DND-41 (cell line): ENCODE data around the gene TTC38.

Experiments
- ATAC-seq: fragments of 200-7000 bp; cut with Tn5 transposase; 3 replicates; pipeline ENCODE4 v1.9.1; 2021; ENCODE audit warnings: low read depth; ENCODE audit not compliant: insufficient read depth
- DNase-seq: peaks from one replicate; pipeline ENCODE4 v3.0.0-alpha.2; 2020
- H2AFZ ChIP-seq: 2 replicates; pipeline ENCODE4 v1.6.0; 2012; ENCODE audit warnings: low read depth, low read length
- H3K27ac ChIP-seq: 2 replicates; pipeline ENCODE4 v1.5.1; 2012; ENCODE audit warnings: low read length, inconsistent platforms
- H3K27me3 ChIP-seq: fragments of 200-600 bp; sonication (generic); 2 replicates; pipeline ENCODE4 v1.6.0; 2012; ENCODE audit warnings: low read length, mild to moderate bottlenecking, inconsistent platforms; ENCODE audit not compliant: insufficient read depth, poor library complexity
- H3K36me3 ChIP-seq: 2 replicates; pipeline ENCODE4 v1.5.1; 2012; ENCODE audit warnings: low read length, inconsistent platforms; ENCODE audit not compliant: insufficient read depth
- H3K4me1 ChIP-seq: 2 replicates; pipeline ENCODE4 v1.5.1; 2012; ENCODE audit warnings: mild to moderate bottlenecking, low read length; ENCODE audit not compliant: insufficient read depth
- H3K4me2 ChIP-seq: 2 replicates; pipeline ENCODE4 v1.6.0; 2012; ENCODE audit warnings: mild to moderate bottlenecking, moderate library complexity, low read length, inconsistent platforms; ENCODE audit not compliant: insufficient read depth
- H3K4me3 ChIP-seq, 2 experiments: fragments of 200-600 bp in 1 of 2; shearing (Covaris generic) in 1 of 2; 2 replicates each; pipeline ENCODE4 v1.5.1; 2012 to 2016; ENCODE audit warnings: inconsistent platforms in 2 of 2, low read length in 2 of 2, mild to moderate bottlenecking in 2 of 2, low read depth in 1 of 2, moderate library complexity in 1 of 2
- H3K79me2 ChIP-seq: 2 replicates; pipeline ENCODE4 v1.6.0; 2012; ENCODE audit warnings: low read length, inconsistent platforms; ENCODE audit not compliant: insufficient read depth
- H3K9ac ChIP-seq: 2 replicates; pipeline ENCODE4 v1.6.0; 2012; ENCODE audit warnings: low read depth, mild to moderate bottlenecking, inconsistent platforms, low read length, moderate library complexity
- H3K9me3 ChIP-seq: 2 replicates; pipeline ENCODE4 v1.5.1; 2012; ENCODE audit warnings: low read length, moderate library complexity, mild to moderate bottlenecking, inconsistent platforms; ENCODE audit not compliant: insufficient read depth, severe bottlenecking
- H4K20me1 ChIP-seq: 2 replicates; pipeline ENCODE4 v1.6.0; 2012; ENCODE audit warnings: low read length; ENCODE audit not compliant: insufficient read depth
- CTCF ChIP-seq: IDR thresholded peaks from 2 replicates; pipeline ENCODE4 v1.5.1; 2012; ENCODE audit warnings: borderline replicate concordance, low read length, moderate library complexity, mild to moderate bottlenecking; ENCODE audit not compliant: poor library complexity, severe bottlenecking; ENCODE audit errors: extremely low read depth
- EZH2 ChIP-seq: IDR thresholded peaks from 3 replicates; pipeline ENCODE4 v1.6.1; 2012; ENCODE audit warnings: borderline replicate concordance, low read depth, mild to moderate bottlenecking, moderate library complexity, low read length, inconsistent platforms; ENCODE audit not compliant: severe bottlenecking

TTC38 gene

GRCh38 chr22:46328797-46329196 lies 61.0 kb downstream of the TTC38 start:
- Histone ChIP-seq H3K4me2 (no peak overlapping the region), H2AFZ (no peak overlapping the region), H4K20me1 (peaks cover 15% of the 10 kb centered on the region; the same call in 1 of the 2 replicates), H3K4me3 (no peak overlapping the region), H3K27me3 (no peaks in the 10 kb centered on the region), H3K9ac (no peak overlapping the region), H3K4me1 (no peaks in the 10 kb centered on the region), H3K79me2 (peaks cover 17% of the 10 kb centered on the region; the same call in 1 of the 2 replicates), H3K9me3 (no peaks in the 10 kb centered on the region), H3K36me3 (peaks cover 98% of the 10 kb centered on the region), H3K27ac (no peak overlapping the region)
- TF ChIP-seq CTCF (no peak), EZH2 (no peak)
- DNase-seq (no peak), ATAC-seq (no peak; the same call in 2 of the 3 replicates)

- peaks cover 90% of the 10 kb centered on the region for H3K36me3 ChIP-seq
- H3K9me3 ChIP-seq, result no peaks in the 10 kb centered on the region
- DNase-seq (no peak), ATAC-seq (no peak)
- no peak overlapping the region for H3K4me3 ChIP-seq
- peaks cover 14% of the 10 kb centered on the region; the same call in 1 of the 2 replicates for H3K79me2 ChIP-seq
- peaks cover 5% of the 10 kb centered on the region for H3K4me1 ChIP-seq
- TF ChIP-seq CTCF, result no peak
- TF ChIP-seq EZH2, result no peak
- H4K20me1 ChIP-seq, result peaks cover 12% of the 10 kb centered on the region; the same call in 1 of the 2 replicates
- H3K9ac ChIP-seq, result no peak overlapping the region
- H3K27ac ChIP-seq, result no peak overlapping the region
- H3K27me3 ChIP-seq, result no peaks in the 10 kb centered on the region
- no peak overlapping the region for H2AFZ ChIP-seq
- H3K4me2 ChIP-seq, result no peak overlapping the region
Observed at GRCh38 chr22:46329616-46330015, 61.8 kb downstream of the TTC38 start.

- H3K9me3 ChIP-seq, result no peaks in the 10 kb centered on the region
- H3K79me2 ChIP-seq, result peaks cover 15% of the 10 kb centered on the region
- H3K9ac ChIP-seq, result no peak overlapping the region
- no peak overlapping the region for H3K27ac ChIP-seq
- peaks cover 82% of the 10 kb centered on the region for H3K36me3 ChIP-seq
- no peak for ATAC-seq
- DNase-seq, result no peak
- no peak overlapping the region for H3K4me2 ChIP-seq
- peaks cover 11% of the 10 kb centered on the region for H3K4me1 ChIP-seq
- no peaks in the 10 kb centered on the region for H3K27me3 ChIP-seq
- H2AFZ ChIP-seq, result no peak overlapping the region
- peaks cover 10% of the 10 kb centered on the region; the same call in 1 of the 2 replicates for H4K20me1 ChIP-seq
- no peak for TF ChIP-seq CTCF
- TF ChIP-seq EZH2, result no peak
- no peak overlapping the region for H3K4me3 ChIP-seq
Observed at GRCh38 chr22:46330426-46330825, 62.6 kb downstream of the TTC38 start.

- DNase-seq (no peak), ATAC-seq (no peak)
- Histone ChIP-seq H2AFZ (no peak overlapping the region), H3K4me2 (no peak overlapping the region), H3K27ac (no peak overlapping the region), H4K20me1 (peaks cover 5% of the 10 kb centered on the region; the same call in 1 of the 2 replicates), H3K4me3 (no peak overlapping the region), H3K9me3 (no peaks in the 10 kb centered on the region), H3K9ac (no peak overlapping the region), H3K79me2 (peaks cover 16% of the 10 kb centered on the region), H3K4me1 (peaks cover 13% of the 10 kb centered on the region), H3K27me3 (no peaks in the 10 kb centered on the region), H3K36me3 (peaks cover 76% of the 10 kb centered on the region)
- TF ChIP-seq EZH2, result no peak
- TF ChIP-seq CTCF, result no peak
Observed at GRCh38 chr22:46331496-46331895, 63.7 kb downstream of the TTC38 start.
